ENCODE measurements around the gene MKLN1. TPM values are rescaled to one million over a fixed set of nuclear protein-coding genes. Genes with fewer than 3 reads are reported as not detected.
"Not testable (repeated sequence)": the region's sequence is repeated elsewhere in the genome, so short reads cannot be mapped to it uniquely, and the experiment has no call there.

MKLN1 gene
- total RNA-seq, 1 donor from 2014 or later = 20.2 TPM

GRCh38 chr7:131495669-131496498 is 168.2 kb downstream of the MKLN1 start:
- DNase-seq (ENCODE audit: extremely low read depth, low read depth, low spot score) = no peak

DNA sequence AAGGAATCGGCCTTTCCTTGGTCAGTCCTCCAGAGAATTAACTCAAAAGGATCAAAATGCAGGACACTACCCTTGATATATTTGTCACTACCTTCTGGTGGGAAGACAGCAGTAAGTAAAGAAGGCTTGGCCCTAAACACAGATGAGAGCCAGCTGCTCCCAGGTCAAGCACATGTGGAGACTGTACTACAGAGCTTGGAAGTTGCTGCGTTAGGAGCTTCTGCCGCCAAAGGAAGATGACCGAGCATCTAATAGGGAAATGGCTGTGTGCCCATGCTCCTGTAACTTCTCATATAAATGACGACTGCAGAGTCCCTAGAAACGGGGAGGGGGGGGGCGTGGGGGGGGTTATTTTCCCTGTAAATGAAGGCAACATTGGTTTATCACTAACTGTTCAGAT is 169.8 kb downstream of the MKLN1 start:
- DNase-seq (ENCODE audit: extremely low read depth, low read depth, low spot score) = no peak

GRCh38 chr7:131498237-131498885 is 170.7 kb downstream of the MKLN1 start:
- no peak for DNase-seq (ENCODE audit: extremely low read depth, low read depth, low spot score)

GRCh38 chr7:131499801-131500200 is 172.1 kb downstream of the MKLN1 start:
- no peak for DNase-seq (ENCODE audit: extremely low read depth, low read depth, low spot score)

DNA sequence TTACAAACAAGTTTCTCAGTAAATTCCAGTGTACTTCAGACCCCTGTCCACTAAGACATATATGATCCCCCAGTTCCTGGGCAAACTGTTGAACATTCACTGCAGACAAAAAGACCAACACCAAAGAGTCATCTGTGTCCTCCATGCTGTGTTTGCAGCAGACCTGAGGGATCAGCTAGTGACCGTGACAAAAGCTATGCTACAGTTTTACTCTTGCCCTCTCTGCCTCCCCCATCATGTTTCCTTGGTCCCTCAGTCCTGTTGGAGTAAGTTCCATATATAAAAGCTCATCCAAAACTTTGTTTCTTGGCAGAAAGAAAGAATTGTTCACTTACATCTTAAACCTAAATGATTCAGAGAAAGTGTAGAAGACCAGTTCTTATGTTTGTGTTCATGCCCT is 172.7 kb downstream of the MKLN1 start:
- DNase-seq (ENCODE audit: extremely low read depth, low read depth, low spot score) = no peak

DNA sequence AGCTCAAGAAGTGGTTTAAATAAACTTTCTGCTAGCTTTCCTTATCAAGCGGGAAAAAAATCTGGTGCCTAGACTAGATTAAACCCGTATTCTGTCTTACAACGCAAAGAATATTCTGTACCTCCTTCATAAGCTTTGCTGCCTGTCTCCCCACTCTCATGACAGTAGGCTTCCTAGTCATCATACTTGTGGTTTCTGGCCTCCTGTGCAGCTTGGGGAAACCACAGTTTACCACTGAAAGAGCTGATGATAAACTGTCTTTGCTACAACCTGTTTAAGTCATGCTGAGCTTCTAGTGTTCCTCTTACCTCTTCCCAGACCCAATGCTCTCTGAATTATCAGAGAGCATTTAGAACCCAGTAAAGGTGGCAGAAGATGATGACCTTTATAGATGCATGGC is 173.7 kb downstream of the MKLN1 start:
- no peak for DNase-seq (ENCODE audit: extremely low read depth, low read depth, low spot score)

DNA sequence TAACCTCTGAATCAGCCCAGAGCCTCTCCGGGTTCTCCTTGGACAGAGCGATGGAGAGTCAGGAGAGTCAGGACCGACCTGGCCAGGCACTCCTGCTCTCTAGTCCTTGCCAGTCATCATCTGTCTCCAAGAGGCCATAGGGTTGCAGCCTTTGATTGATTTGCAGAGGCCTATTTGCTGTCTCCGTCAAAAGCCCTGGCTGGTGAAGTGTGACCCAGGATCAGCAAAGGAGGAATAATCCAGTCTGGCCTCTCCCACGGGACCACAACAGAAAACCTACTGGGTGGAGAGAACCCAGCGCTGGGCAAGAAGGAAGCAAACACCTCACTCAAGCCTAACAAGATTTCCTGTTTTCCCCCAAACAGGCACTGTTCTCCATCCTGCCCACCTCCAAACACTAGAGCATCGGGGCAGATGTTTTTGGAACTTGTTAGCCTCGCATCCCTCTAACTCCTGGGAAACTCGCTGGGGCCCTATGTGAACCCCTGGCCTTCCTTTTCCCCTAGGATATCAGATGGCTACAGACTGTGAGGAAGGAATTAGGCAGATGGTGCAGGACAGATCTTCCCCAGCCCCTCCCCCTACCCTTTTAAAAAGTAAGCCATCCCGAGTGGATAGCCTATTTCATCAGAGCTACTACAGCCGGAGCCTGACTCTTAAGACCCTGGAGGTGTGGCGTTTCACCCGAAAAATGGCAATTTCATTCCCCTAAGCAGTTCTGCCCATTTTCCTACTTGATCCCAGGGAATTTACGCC is 174.4 kb downstream of the MKLN1 start:
- DNase-seq (ENCODE audit: extremely low read depth, low read depth, low spot score) = no peak

- DNase-seq (ENCODE audit: extremely low read depth, low read depth, low spot score) = no peak
These were observed 175.3 kb downstream of the MKLN1 start for GRCh38 chr7:131502810-131503508.

DNA sequence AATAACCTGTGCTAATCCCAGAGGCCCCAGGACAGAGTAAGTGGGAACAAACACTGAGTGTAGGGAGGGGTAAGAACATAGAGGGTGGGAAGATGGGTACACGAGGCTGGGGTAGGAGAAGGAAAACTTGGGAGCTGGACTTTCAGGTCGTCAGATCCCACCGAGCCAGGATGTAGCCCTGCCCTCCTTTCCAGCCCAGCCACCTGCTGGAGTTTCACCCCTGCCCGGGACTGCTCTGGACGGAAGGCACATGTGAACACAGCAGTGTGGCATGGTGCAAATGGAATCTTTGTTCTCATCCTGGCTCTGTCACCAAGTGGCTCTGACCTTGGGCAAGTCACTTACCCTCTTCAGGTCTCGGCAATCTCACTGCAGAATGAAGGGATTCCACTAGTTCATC is 176.0 kb downstream of the MKLN1 start:
- no peak for DNase-seq (ENCODE audit: extremely low read depth, low read depth, low spot score)

- no peak for DNase-seq (ENCODE audit: extremely low read depth, low read depth, low spot score)
These were observed 176.7 kb downstream of the MKLN1 start for GRCh38 chr7:131504157-131504899.

- not testable (repeated sequence) for DNase-seq (ENCODE audit: extremely low read depth, low read depth, low spot score)
These were observed 177.5 kb downstream of the MKLN1 start for GRCh38 chr7:131505037-131505620.

DNA sequence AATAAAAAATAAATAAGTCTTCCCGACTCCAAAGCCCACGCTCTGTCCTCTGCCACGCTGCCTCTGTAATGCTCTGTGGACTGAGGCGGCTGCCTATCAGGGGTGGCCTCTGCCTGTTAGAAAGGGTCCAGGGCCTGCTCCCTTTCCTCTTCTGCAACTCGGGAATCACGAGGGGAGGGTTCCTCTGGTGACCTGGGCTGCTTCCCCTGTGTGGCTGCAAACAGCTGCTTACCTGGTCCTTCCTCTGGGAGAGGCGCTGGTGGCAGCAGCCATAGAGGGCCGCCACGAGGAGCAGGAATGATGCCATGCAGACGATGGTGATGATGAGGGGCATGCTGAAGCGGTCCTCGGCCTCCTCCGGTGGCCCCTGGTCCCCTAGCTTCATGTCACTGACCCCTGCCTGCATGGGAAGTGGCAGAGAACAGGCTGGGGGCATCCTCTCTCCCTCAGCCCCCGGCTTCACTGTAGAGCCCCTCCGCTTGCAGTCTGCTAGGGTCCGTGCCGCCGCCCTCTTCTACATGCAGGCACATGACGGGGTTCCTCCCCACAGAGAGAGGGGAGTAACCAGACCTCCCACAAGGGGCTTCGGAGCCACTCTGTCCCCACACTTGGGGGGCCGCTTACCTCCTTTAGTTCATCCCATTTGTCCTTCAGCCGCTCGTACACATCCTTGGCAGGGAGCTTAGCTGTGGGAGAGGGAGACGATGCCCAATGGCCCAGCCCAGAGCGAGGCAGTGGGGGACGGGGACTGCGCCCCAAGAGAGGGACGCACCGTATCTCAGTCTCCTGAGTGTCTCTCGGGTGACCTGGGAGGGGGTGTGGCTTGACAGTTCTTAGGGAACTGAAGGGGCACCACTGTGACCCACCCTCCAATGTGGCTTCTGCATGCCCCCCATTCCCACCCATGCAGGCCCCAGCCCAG is 178.2 kb downstream of the MKLN1 start:
- no peak for DNase-seq (ENCODE audit: extremely low read depth, low read depth, low spot score)

GRCh38 chr7:131506597-131506996 is 178.9 kb downstream of the MKLN1 start:
- no peak for DNase-seq (ENCODE audit: extremely low read depth, low read depth, low spot score)

DNA sequence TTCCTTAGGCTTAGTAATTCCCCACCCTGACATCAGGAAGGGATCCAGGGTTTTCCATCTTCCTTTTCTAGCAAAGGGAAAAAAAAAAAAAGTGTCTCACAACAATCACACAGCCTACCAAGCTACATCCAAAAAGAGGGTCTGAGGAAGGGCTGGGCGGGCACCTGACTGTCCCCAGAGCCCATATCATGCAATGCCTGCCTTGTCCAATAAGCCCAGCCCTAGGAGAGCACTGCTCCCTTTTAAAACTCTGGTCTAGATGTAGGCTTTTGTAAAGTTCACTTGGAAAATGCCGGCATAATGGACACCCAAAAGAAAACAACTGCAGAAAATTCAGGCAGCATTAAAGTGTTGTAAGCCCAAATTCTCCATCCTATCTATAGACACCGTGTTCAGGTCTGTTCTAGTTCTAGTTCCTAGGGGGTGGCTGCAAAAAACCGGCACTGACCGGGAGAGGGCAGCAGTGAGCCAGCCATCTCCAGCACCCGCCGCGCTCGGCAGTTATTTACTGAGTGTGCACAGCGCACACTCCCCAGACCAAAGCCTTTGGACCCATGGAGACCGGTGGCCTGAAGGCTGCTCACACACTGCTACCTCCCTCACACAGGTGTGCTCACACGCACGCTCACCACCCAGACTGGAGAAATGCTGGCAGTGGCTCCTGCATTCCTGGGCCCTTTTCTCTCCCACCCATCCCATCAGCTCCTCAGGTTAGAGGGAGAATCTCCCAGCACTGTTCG is 180.1 kb downstream of the MKLN1 start:
- no peak for DNase-seq (ENCODE audit: extremely low read depth, low read depth, low spot score)

DNA sequence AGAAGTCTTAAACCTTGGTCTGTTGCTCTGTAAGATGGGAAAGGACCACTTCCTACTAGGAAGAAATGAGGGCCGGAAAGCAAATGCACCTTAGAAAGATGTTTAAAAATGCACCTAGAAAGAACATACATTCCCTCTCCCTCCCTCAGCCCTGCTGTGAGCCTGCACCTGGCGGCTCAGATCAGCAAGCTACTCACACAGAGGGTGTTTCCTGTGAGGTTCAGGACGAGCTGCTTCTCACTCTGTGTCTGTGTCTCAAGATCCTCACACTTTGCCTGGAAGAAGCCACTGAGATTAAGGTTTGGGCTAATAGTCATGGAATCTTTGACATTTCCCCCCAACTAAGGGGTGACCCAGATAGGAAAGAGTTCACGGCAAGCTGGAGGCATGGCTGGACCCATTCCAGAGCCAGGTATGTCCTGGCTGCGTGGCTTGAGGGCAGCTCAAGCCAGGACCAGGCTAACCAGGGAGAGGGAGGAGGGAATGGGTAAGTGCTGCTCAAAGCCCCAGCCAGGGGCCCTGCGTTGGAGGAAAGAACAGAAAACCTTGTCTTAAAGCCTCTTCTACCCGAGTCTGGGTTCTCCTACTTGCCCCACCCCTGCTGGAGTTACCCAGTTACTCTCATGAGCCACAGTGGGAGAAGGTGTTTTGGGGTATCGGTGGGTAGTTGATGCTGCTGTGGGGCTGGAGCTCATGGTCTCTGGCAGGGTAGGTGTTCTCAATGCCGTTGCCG is 181.2 kb downstream of the MKLN1 start:
- no peak for DNase-seq (ENCODE audit: extremely low read depth, low read depth, low spot score)

- no peak for DNase-seq (ENCODE audit: extremely low read depth, low read depth, low spot score)
These were observed 182.1 kb downstream of the MKLN1 start for GRCh38 chr7:131509781-131510180.

DNA sequence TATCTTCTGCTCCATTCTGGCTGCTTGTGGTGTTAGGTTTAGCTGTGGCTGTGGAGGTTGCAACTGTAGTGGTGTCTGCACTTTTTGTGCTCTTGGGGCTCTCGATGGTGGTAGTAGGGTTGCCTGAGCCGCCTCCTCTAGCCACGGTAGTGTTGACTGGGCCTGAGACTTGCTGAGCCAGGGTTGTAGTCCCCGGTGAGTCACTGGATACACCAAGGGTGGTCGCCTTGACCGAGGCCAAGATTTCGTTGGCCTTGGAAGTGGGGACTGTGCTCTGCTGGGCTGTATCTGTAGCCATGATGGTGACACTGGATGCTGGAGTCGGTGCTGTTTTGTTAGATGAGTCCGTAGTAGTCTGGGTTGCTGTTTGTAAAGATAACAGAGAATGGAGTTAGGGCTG is 183.4 kb downstream of the MKLN1 start:
- no peak for DNase-seq (ENCODE audit: extremely low read depth, low read depth, low spot score)
